GM12865 (cell line): ENCODE data around the gene IFNGR1.
"Not testable (repeated sequence)": the region's sequence is repeated elsewhere in the genome, so short reads cannot be mapped to it uniquely, and the experiment has no call there.

ENCODE experiments used
- DNase-seq: peaks from one replicate; pipeline ENCODE4 v3.0.0; 2010; ENCODE audit warnings: low read depth
- H3K4me3 ChIP-seq: 2 replicates; pipeline ENCODE4 v1.5.1; 2011; ENCODE audit warnings: mild to moderate bottlenecking, low read depth, low read length, control low read depth
- CTCF ChIP-seq: IDR thresholded peaks from 2 replicates; pipeline ENCODE4 v1.5.1; 2011; ENCODE audit warnings: low read length, control low read depth, low read depth, inconsistent platforms; ENCODE audit not compliant: insufficient read depth; ENCODE audit errors: missing control alignments

Gene IFNGR1

GRCh38 chr6:137213813-137214212 lies 5.4 kb downstream of the IFNGR1 start:
- no peak overlapping the region for H3K4me3 ChIP-seq
- TF ChIP-seq CTCF, result no peak

GRCh38 chr6:137213331-137213740 lies 5.8 kb downstream of the IFNGR1 start:
- H3K4me3 ChIP-seq, result no peak overlapping the region
- TF ChIP-seq CTCF, result no peak
- DNase-seq, result no peak

More at GRCh38 chr6:137213813-137214212, 5.4 kb downstream of the IFNGR1 start:
- no peak for DNase-seq

DNA sequence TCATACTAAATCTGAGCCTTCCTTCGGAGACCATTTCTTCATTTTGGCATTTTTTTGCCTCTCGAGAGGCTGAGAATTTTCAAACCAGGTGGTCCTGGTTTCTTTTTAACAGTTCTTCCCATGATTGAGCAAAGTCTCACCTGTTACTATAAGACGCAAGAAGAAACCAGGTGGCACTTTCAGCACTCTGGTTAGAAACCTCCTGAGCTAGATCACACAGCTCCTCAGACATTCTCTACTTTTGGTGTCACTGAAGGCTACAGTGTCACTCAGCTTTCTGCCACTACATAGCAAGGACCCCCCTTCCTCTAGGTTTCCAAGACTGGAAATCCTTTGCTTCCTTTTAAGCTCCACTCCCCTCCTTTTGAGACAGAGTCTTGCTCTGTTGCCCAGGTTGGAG lies 7.3 kb downstream of the IFNGR1 start:
- H3K4me3 ChIP-seq, result no peak overlapping the region
- no peak for TF ChIP-seq CTCF
- no peak for DNase-seq

GRCh38 chr6:137210903-137211302 lies 8.3 kb downstream of the IFNGR1 start:
- no peak for TF ChIP-seq CTCF

GRCh38 chr6:137208279-137208678 lies 10.9 kb downstream of the IFNGR1 start:
- no peak for DNase-seq
- H3K4me3 ChIP-seq, result no peak overlapping the region
- TF ChIP-seq CTCF, result no peak

More at GRCh38 chr6:137210903-137211302, 8.3 kb downstream of the IFNGR1 start:
- no peak for DNase-seq
- no peak overlapping the region for H3K4me3 ChIP-seq

GRCh38 chr6:137207457-137207856 lies 11.7 kb downstream of the IFNGR1 start:
- DNase-seq, H3K4me3 ChIP-seq: not testable (repeated sequence)

DNA sequence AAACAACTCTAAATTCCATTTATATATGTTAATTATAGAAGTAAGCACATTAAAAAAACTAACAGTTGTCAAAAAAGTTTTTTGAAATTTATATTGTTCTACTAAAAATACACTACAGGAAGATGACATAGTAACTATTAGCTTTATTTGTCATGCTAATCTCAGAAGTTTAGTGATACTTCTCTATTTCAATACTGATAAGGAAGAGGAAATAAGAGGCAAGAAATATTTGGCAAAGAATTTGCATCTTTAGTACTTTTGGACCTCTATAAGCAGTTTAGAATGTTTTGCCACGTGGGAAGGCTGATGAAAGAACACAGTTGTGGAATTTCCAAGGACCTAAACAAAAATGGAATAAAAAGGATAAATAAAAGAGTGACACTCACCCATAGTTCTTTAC lies 12.6 kb downstream of the IFNGR1 start:
- no peak for TF ChIP-seq CTCF
- no peak overlapping the region for H3K4me3 ChIP-seq
- no peak for DNase-seq
